HK-2 (cell line): ENCODE results near the gene KIAA1549.
"Not testable (repeated sequence)": the region's sequence is repeated elsewhere in the genome, so short reads cannot be mapped to it uniquely, and the experiment has no call there.

Experiments
- DNase-seq: peaks from one replicate; pipeline ENCODE4 v3.0.0-alpha.2; 2018; ENCODE audit not compliant: unreplicated experiment

Gene KIAA1549

GRCh38 chr7:138981332-138982203 is at the start of gene KIAA1549:
KIAA1549 (minus strand) TSS chr7:138981389; CDS start chr7:138981269, 120 bp downstream.
- peak; percentile 65 for DNase-seq

GRCh38 chr7:139029353-139029752 is 48.2 kb upstream of the KIAA1549 start:
- no peak for DNase-seq

- DNase-seq = no peak
Observed at GRCh38 chr7:139026551-139026950, 45.4 kb upstream of the KIAA1549 start.

GRCh38 chr7:139025861-139026260 is 44.7 kb upstream of the KIAA1549 start:
- DNase-seq = not testable (repeated sequence)

GRCh38 chr7:139023076-139023475 is 41.9 kb upstream of the KIAA1549 start:
- DNase-seq = no peak

- no peak for DNase-seq
Observed at GRCh38 chr7:139022286-139022685, 41.1 kb upstream of the KIAA1549 start.

GRCh38 chr7:139018910-139019309 is 37.7 kb upstream of the KIAA1549 start:
- DNase-seq = no peak

- DNase-seq = peak; percentile 47
Observed at GRCh38 chr7:139016931-139017511, 35.8 kb upstream of the KIAA1549 start.

GRCh38 chr7:139011373-139011772 is 30.2 kb upstream of the KIAA1549 start:
- no peak for DNase-seq

GRCh38 chr7:139004321-139005090 is 23.3 kb upstream of the KIAA1549 start:
- DNase-seq = no peak

GRCh38 chr7:138999414-138999813 is 18.2 kb upstream of the KIAA1549 start:
- no peak for DNase-seq

GRCh38 chr7:138992052-138992531 is 10.9 kb upstream of the KIAA1549 start:
- no peak for DNase-seq

GRCh38 chr7:138987686-138988085 is 6.5 kb upstream of the KIAA1549 start:
- DNase-seq = no peak

GRCh38 chr7:138982204-138982623 is 1.0 kb upstream of the KIAA1549 start:
- peak; percentile 15 for DNase-seq

GRCh38 chr7:138980563-138981291 is 462 bp downstream of the KIAA1549 start:
- DNase-seq = peak; percentile 33

- no peak for DNase-seq
Observed at GRCh38 chr7:138979988-138980562, 1.1 kb downstream of the KIAA1549 start.

- DNase-seq = no peak
Observed at GRCh38 chr7:138979226-138979979, 1.8 kb downstream of the KIAA1549 start.

GRCh38 chr7:138978541-138979184 is 2.5 kb downstream of the KIAA1549 start:
- DNase-seq = no peak

- not testable (repeated sequence) for DNase-seq
Observed at GRCh38 chr7:138976161-138976560, 5.0 kb downstream of the KIAA1549 start.
